OCI-LY7 (cell line): Measurements from ENCODE around the gene SLC6A6. TPM values are rescaled to one million over a fixed set of nuclear protein-coding genes. Genes with fewer than 3 reads are reported as not detected.

ENCODE experiments used
- BruUV-seq: library from RNA; stranded (reverse); fragments of 400-500 nt; replicated peaks from 2 replicates; lab custom pipeline; 2021; lab: Mats Ljungman, UMichigan
- CTCF ChIA-PET: fragments of 300-600 bp; sonication (Branson Sonifier 250); formaldehyde crosslinking; loops from one replicate; lab custom pipeline; 2022; ENCODE audit warnings: antibody characterized with exemption; ENCODE audit not compliant: unreplicated experiment; lab: Charles Lee
- POLR2A ChIA-PET: fragments of 300-600 bp; sonication (Branson Sonifier 250); formaldehyde crosslinking; loops from one replicate; lab custom pipeline; 2022; ENCODE audit warnings: antibody characterized with exemption; lab: Charles Lee
- DNase-seq: peaks from one replicate; pipeline ENCODE4 v3.0.0-alpha.2; 2015; ENCODE audit warnings: low spot score
- H2AFZ ChIP-seq: fragments of 200-600 bp; sonication (generic), shearing (Covaris generic); 2 replicates; pipeline ENCODE4 v1.6.1; 2014; ENCODE audit warnings: mild to moderate bottlenecking, antibody characterized with exemption, low read length, moderate library complexity
- H3K27ac ChIP-seq: fragments of 200-600 bp; sonication (generic); 2 replicates; pipeline ENCODE4 v1.5.1; 2014; ENCODE audit warnings: mixed run types, low read depth, mild to moderate bottlenecking, moderate library complexity, low read length, inconsistent platforms; ENCODE audit not compliant: poor library complexity, severe bottlenecking
- H3K36me3 ChIP-seq: fragments of 200-600 bp; sonication (generic); 2 replicates; pipeline ENCODE4 v1.6.1; 2014; ENCODE audit warnings: mild to moderate bottlenecking, antibody characterized with exemption, low read length, moderate library complexity, mixed read lengths; ENCODE audit not compliant: insufficient read depth
- H3K4me1 ChIP-seq: fragments of 200-600 bp; sonication (generic); 2 replicates; pipeline ENCODE4 v1.5.1; 2014; ENCODE audit warnings: mild to moderate bottlenecking, low read length; ENCODE audit not compliant: insufficient read depth, poor library complexity, severe bottlenecking
- H3K4me2 ChIP-seq: fragments of 200-600 bp; sonication (generic); 2 replicates; pipeline ENCODE4 v1.6.1; 2014; ENCODE audit warnings: mild to moderate bottlenecking, low read length
- H3K4me3 ChIP-seq: fragments of 200-600 bp; sonication (generic); 2 replicates; pipeline ENCODE4 v1.5.1; 2014; ENCODE audit warnings: mild to moderate bottlenecking, low read depth, low read length; ENCODE audit not compliant: poor library complexity, severe bottlenecking
- H3K79me2 ChIP-seq: fragments of 200-600 bp; sonication (generic); 2 replicates; pipeline ENCODE4 v1.6.1; 2016; ENCODE audit warnings: low read depth, mild to moderate bottlenecking, low read length, moderate library complexity, mixed read lengths; ENCODE audit not compliant: insufficient read depth
- H3K9me2 ChIP-seq: fragments of 200-600 bp; sonication (generic); 2 replicates; pipeline ENCODE4 v1.6.1; 2016; ENCODE audit warnings: mild to moderate bottlenecking, low read length, mixed read lengths; ENCODE audit not compliant: insufficient read depth
- H3K9me3 ChIP-seq: fragments of 200-600 bp; sonication (generic); 2 replicates; pipeline ENCODE4 v1.6.1; 2014; ENCODE audit warnings: mild to moderate bottlenecking, mixed run types, low read length, mixed read lengths
- H4K20me1 ChIP-seq: fragments of 200-600 bp; sonication (generic); 2 replicates; pipeline ENCODE4 v1.6.1; 2014; ENCODE audit warnings: mild to moderate bottlenecking, antibody characterized with exemption, low read length, moderate library complexity, mixed read lengths; ENCODE audit not compliant: insufficient read depth
- CTCF ChIP-seq: fragments of 200-600 bp; sonication (generic); conservative IDR thresholded peaks from 2 replicates; pipeline ENCODE4 v1.5.1; 2014; ENCODE audit warnings: mild to moderate bottlenecking, antibody characterized with exemption, low read length, moderate library complexity, mixed read lengths
- EZH2phosphoT487 ChIP-seq: fragments of 200-600 bp; sonication (generic); IDR thresholded peaks from 2 replicates; pipeline ENCODE4 v1.6.1; 2018; ENCODE audit warnings: low read depth, borderline replicate concordance, mild to moderate bottlenecking, mixed run types, antibody characterized with exemption, low read length, moderate library complexity, mixed read lengths
- intact Hi-C: fragments of 100-400 bp; cut with micrococcal nuclease; formaldehyde crosslinking; loops from one replicate; pipeline ENCODE4 v1.10.0; 2022; ENCODE audit not compliant: unreplicated experiment
- total RNA-seq, 2 experiments: library from RNA; depleted of rRNA in 1 of 2; stranded (reverse); fragments of >200 nt in 1 of 2; shearing (Covaris generic) in 1 of 2; gene quantifications; 2 replicates each; pipeline ENCODE4 v1.2.3, GENCODE V29; 2014 to 2022

SLC6A6 gene
- total RNA-seq, 2 experiments from 2014 or later, result 43.0 to 51.8 TPM

- Histone ChIP-seq H3K9me2 (no peaks in the 10 kb centered on the region), H2AFZ (no peak overlapping the region), H3K4me2 (no peak overlapping the region), H3K79me2 (peaks cover 94% of the 10 kb centered on the region), H3K9me3 (no peaks in the 10 kb centered on the region), H3K27ac (no peak overlapping the region), H3K4me1 (peaks cover 77% of the 10 kb centered on the region), H3K4me3 (no peak overlapping the region), H3K36me3 (peaks cover 91% of the 10 kb centered on the region), H4K20me1 (peaks cover 30% of the 10 kb centered on the region)
- no peak for DNase-seq
- ChIA-PET CTCF (no interaction called here), POLR2A (no interaction called here)
- TF ChIP-seq EZH2phosphoT487 (no peak), CTCF (peak; percentile 52)
- intact Hi-C loops, result no loop called here
- no TSS peak for BruUV-seq
These were observed 9.6 kb downstream of the SLC6A6 start for GRCh38 chr3:14411988-14412387.

GRCh38 chr3:14412831-14413380 lies 10.5 kb downstream of the SLC6A6 start:
- H3K9me2 ChIP-seq, result no peaks in the 10 kb centered on the region
- H3K36me3 ChIP-seq, result peaks cover 92% of the 10 kb centered on the region
- peaks cover 85% of the 10 kb centered on the region for H3K79me2 ChIP-seq
- DNase-seq, result no peak
- CTCF ChIA-PET, result no interaction called here
- intact Hi-C loops, result no loop called here
- H4K20me1 ChIP-seq, result peaks cover 25% of the 10 kb centered on the region
- no peaks in the 10 kb centered on the region for H3K9me3 ChIP-seq
- TF ChIP-seq EZH2phosphoT487, result no peak
- TF ChIP-seq CTCF, result no peak
- BruUV-seq, result no TSS peak
- no peak overlapping the region for H2AFZ ChIP-seq
- POLR2A ChIA-PET, result no interaction called here
- peak overlapping the region; percentile 59 for H3K4me2 ChIP-seq
- peaks cover 68% of the 10 kb centered on the region for H3K4me1 ChIP-seq
- peak overlapping the region; percentile 9 for H3K27ac ChIP-seq
- no peak overlapping the region for H3K4me3 ChIP-seq

- DNase-seq, result peak; percentile 70
- intact Hi-C loops, result no loop called here
- Histone ChIP-seq H3K9me3 (no peaks in the 10 kb centered on the region), H3K9me2 (no peaks in the 10 kb centered on the region), H3K4me3 (no peak overlapping the region), H3K27ac (peak overlapping the region; percentile 9), H3K79me2 (peaks cover 79% of the 10 kb centered on the region), H4K20me1 (peaks cover 22% of the 10 kb centered on the region), H2AFZ (no peak overlapping the region), H3K4me1 (peaks cover 62% of the 10 kb centered on the region), H3K4me2 (peak overlapping the region; percentile 59), H3K36me3 (peaks cover 92% of the 10 kb centered on the region)
- TF ChIP-seq EZH2phosphoT487, result no peak
- TF ChIP-seq CTCF, result no peak
- BruUV-seq, result no TSS peak
- POLR2A ChIA-PET, result no interaction called here
- CTCF ChIA-PET, result no interaction called here
These were observed 11.1 kb downstream of the SLC6A6 start for GRCh38 chr3:14413381-14414071.
